NCI-H1436 treated with DMSO at 0.1 percent for 48 hours (cell line): ENCODE results near the gene SRF.

Experiments
- DNase-seq: peaks from one replicate; lab custom pipeline; 2025; lab: John Stamatoyannopoulos, UW

The SRF gene

DNA sequence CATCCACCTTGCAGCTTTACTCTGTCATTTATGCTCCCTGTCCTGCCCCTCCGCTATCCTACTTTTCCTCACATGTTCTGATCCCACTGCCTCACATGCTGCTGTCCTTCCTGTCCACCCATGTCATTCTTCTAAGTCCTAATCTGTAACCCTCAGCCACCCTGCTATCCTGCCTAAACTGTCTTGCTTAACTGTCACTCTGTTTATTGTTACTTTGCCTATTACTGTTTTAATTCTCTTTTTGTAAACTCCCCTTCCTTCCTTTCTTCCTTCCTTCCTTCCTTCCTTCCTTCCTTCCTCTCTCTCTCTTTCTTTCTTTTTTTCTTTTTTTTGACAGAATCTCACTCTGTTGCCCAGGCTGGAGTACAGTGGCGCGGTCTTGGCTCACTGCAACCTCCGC lies 12.4 kb downstream of the SRF start:
- no peak for DNase-seq

GRCh38 chr6:43184268-43184985 lies 13.4 kb downstream of the SRF start:
- DNase-seq: no peak

- DNase-seq: no peak
Measured at GRCh38 chr6:43185391-43185985, 14.4 kb downstream of the SRF start.

DNA sequence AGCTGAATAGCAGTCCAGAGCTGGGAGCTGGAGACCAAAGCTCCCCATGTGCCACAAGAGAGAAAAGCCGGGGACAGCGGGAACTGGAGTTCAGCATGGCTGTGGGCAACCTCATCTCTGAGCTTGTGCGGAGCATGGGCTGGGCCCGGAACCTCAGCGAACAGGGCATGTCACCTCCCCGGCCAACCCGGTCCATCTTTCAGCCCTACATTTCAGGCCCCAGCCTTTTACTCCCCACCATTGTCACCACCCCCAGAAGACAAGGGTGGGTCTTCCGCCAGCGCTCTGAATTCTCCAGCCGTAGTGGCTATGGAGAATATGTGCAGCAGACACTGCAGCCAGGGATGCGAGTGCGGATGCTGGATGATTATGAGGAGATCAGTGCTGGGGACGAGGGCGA lies 14.9 kb downstream of the SRF start:
- DNase-seq: no peak

DNA sequence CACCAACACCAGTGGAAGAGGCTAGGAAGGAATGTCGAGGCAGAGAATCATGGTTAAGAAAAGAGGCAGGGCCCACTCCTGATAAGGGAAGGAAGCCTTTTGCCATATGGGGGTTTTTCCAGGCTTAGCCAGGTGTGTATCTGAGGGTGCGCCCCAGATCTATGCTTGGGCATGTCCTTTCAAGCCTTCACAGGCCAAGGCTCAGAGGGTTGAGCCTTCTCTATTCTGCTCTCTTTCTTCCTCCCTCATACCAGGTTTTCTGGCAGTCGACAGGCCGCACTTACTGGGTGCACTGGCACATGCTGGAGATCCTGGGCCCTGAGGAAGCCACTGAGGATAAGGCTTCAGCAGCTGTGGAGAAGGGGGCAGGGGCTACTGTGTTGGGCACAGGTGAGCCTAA lies 15.6 kb downstream of the SRF start:
- DNase-seq: no peak

GRCh38 chr6:43187821-43188220 lies 16.8 kb downstream of the SRF start:
- no peak for DNase-seq

- no peak for DNase-seq
Measured at GRCh38 chr6:43188426-43188825, 17.4 kb downstream of the SRF start.

DNA sequence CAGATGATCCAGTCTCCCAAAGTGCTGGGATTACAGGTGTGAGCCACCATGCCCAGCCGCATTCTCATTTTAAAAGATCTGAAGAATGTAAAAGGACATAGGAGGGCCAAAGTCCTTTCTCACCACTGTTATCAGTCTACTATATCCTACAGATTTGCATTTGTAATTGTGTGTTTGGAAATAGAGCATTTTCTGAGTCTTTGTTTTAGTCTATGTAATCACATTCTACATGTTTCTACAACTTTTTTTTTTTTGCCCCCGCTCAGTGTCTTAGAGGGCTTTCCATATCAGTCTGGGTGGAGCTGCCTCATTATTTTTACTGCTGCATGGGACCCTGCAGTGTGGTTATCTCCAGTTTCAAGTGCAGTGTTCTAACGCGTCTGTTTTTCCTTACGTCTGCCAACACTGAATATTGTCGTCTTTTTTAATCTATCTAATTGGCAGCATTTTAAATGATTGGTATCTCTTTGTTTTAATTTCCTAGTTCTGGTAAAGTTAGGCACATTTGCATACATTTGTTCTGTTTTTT lies 18.8 kb downstream of the SRF start:
- no peak for DNase-seq

DNA sequence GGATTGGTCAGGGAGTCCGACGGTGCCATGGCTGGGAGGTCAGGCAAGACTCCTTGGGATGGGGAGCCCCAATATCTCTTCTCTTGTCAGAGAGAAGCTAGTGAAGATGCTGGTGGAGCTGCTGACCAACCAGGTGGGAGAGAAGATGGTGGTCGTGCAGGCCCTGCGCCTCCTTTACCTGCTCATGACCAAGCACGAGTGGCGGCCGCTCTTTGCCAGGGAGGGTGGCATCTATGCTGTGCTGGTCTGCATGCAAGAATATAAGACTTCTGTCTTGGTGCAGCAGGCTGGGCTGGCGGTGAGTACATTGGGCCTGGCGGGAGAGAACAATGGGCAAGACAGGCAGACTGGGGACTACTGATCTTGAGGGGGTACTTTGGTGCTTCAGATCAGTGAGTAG lies 21.8 kb downstream of the SRF start:
- DNase-seq: no peak

- DNase-seq: no peak
Measured at GRCh38 chr6:43193929-43194328, 22.9 kb downstream of the SRF start.

DNA sequence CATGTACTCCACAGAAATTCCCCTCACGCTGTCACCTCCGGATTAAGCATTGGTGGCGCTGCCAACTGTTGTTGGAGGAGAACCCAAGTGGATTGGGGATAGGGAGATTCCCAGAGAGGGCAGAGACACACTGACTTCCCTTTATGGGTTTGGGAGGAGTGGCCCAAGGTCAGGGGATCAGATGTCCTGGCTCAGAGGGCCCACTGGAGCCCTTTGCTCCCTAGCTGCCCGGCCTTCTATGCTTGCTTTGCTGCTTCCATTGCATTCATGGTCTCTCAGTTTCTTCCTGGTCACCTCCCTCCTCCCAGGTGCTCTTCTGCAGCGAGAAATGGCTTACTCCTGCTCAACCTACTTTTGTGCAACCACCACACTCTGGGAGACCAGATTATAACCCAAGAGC lies 25.3 kb downstream of the SRF start:
- no peak for DNase-seq

GRCh38 chr6:43199912-43200311 lies 28.8 kb downstream of the SRF start:
- no peak for DNase-seq

DNA sequence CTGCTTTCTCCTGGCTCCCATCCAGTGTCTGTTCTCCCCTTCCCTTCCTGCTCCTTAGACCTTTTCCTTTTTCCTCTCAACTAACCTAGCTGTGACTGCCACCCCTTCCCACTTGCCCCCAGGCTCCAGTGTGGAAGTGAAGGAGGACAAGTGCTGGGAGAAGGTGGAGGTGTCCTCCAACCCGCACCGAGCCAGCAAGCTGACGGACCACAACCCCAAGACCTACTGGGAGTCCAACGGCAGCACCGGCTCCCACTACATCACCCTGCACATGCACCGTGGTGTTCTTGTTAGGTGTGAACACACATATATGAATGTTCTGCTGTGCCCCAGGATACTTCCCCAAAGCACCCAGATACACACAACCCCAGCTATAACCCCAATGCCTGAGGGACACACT lies 29.5 kb downstream of the SRF start:
- no peak for DNase-seq

DNA sequence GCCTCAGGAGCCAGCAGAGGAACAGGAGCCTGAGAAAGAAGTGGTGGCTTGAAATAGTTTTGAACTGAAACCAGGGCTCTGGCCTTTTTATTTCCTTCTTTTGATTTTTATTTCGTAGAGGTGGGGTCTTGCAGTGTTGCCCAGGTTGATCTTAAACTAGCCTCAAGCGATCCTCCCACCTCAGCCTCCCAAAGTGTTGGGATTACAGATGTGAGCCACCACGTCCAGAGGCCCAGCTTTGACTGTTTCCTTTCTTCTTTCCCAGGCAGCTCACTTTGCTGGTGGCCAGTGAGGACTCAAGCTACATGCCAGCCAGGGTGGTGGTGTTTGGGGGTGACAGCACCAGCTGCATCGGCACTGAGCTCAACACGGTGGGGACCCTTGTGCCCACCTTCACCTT lies 31.4 kb downstream of the SRF start:
- no peak for DNase-seq

DNA sequence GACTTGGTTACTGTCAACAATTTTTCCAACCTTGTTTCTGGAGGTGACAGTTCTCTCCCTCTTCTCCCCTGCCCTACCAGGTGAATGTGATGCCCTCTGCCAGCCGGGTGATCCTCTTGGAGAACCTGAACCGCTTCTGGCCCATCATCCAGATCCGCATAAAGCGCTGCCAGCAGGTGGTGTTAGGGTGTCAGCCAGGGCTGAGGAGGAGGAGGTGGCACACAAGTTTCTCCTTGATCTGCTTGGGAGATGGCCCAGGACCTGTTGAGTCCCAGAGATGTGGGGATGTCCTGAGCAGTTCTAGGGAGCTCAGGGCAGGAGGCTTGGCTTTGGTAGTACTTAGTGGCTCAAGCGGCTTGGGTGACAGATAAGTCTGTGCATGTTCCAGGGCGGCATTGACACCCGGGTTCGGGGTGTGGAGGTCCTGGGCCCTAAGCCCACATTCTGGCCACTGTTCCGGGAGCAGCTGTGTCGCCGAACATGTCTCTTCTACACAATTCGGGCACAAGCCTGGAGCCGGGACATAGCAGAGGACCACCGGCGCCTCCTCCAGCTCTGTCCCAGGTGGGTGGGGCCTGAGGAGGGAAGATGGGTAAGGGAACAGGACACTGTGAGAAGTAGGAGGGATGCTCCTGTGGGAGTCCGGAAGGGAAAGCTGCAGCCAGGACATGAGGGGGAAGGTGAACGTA lies 32.1 kb downstream of the SRF start:
- no peak for DNase-seq

DNA sequence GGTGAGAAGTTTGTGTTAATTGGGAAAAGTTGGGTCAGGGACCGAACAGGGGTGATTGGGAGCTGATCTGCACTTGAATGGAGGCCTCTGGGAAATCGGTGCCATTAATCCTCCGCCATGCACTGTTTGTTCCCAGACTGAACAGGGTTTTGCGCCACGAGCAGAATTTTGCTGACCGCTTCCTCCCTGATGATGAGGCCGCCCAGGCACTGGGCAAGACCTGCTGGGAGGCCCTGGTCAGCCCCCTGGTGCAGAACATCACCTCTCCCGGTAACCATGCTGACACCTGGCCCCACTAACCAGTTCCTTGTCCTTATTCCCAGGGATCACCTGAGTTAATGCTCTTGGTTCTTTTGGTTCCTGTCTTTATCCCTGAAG lies 32.6 kb downstream of the SRF start:
- DNase-seq: no peak

GRCh38 chr6:43204271-43205105 lies 33.4 kb downstream of the SRF start:
- no peak for DNase-seq

GRCh38 chr6:43205849-43206248 lies 34.8 kb downstream of the SRF start:
- no peak for DNase-seq

- DNase-seq: no peak
Measured at GRCh38 chr6:43207286-43207685, 36.2 kb downstream of the SRF start.

DNA sequence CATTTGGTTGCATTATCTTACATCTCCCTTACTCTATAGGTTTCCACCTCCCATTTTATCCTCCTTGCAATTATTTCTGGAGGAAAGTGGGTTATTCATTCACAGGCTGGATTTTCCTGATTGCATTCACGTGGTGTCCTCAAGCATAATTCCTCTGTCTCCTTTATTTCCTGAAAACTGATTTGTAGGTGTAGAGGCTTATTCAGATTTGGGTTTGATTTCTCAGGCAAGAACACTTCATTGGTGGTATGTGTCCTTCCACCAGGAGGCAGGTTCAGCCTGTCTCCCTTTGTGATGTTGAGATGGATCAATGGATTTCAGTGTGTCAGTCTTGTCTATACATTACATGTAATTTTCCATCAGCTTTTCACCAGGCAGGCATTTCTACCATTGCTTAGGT lies 40.9 kb downstream of the SRF start:
- DNase-seq: no peak

DNA sequence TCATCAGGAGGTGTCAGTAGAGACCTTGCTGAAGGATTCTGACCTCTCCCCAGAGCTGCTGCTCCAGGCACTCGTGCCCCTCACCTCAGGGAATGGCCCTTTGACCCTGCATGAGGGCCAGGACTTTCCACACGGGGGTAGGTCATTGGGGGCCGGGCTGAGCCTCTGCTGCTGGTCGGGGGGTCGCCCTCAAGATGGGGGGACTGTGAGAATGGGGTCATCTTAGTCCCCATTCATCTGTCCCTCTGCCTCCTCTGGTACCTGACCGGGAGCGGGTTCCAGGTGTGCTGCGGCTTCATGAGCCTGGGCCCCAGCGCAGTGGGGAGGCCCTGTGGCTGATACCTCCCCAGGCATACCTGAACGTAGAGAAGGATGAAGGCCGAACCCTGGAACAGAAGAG lies 42.4 kb downstream of the SRF start:
- DNase-seq: no peak

DNA sequence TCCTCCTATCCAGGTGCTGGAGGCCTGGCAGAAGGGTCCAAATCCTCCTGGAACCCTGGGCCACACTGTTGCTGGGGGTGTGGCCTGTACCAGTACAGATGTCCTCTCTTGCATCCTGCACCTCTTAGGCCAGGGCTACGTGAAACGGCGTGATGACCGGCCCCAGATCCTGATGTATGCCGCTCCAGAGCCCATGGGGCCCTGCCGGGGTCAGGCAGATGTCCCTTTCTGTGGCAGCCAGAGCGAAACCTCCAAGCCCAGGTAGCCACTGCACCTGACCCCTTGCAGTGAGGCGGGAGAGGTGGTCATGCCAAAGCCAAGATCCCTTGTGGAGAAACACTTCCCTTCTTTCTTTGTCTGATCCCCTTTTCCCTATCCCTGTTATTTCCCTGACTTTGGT lies 44.0 kb downstream of the SRF start:
- DNase-seq: no peak

DNA sequence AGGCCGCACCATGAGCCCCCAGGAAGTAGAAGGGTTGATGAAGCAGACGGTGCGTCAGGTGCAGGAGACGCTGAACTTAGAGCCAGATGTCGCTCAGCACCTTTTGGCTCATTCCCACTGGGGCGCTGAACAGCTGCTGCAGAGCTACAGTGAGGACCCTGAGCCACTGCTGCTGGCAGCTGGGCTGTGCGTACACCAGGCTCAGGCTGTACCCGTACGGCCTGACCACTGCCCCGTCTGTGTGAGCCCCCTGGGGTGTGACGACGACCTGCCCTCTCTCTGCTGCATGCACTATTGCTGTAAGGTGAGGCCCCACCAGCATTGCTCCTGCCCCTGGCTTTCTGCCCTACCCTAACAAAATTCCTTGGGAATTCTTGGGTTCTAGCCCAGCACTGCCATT lies 45.1 kb downstream of the SRF start:
- DNase-seq: no peak
